Endometrium (tissue), 2 donors: ENCODE measurements around the gene SFSWAP.
"Not testable (repeated sequence)": the region's sequence is repeated elsewhere in the genome, so short reads cannot be mapped to it uniquely, and the experiment has no call there.

Source experiments
- FAIRE-seq: peaks from 2 replicates; lab custom pipeline; 2012; peaks lifted over from hg19 to GRCh38; lab: Jason Lieb, UNC
- donor health status: control.
- donor health status: control.

SFSWAP gene

GRCh38 chr12:131679816-131680215 is 31.1 kb upstream of the SFSWAP start:
- not testable (repeated sequence) for FAIRE-seq

- not testable (repeated sequence) for FAIRE-seq
Measured at GRCh38 chr12:131680392-131681256, 30.3 kb upstream of the SFSWAP start.

GRCh38 chr12:131681257-131681620 is 29.7 kb upstream of the SFSWAP start:
- FAIRE-seq = no peak

- not testable (repeated sequence) for FAIRE-seq
Measured at GRCh38 chr12:131681746-131682509, 29.0 kb upstream of the SFSWAP start.

- no peak for FAIRE-seq
Measured at GRCh38 chr12:131682510-131682895, 28.4 kb upstream of the SFSWAP start.

- no peak for FAIRE-seq
Measured at GRCh38 chr12:131683266-131684014, 27.4 kb upstream of the SFSWAP start.

GRCh38 chr12:131684015-131684725 is 26.7 kb upstream of the SFSWAP start:
- FAIRE-seq = no peak

- FAIRE-seq = no peak
Measured at GRCh38 chr12:131687346-131688125, 23.4 kb upstream of the SFSWAP start.

- no peak for FAIRE-seq
Measured at GRCh38 chr12:131688131-131688844, 22.6 kb upstream of the SFSWAP start.

GRCh38 chr12:131688845-131689154 is 22.1 kb upstream of the SFSWAP start:
- no peak for FAIRE-seq

GRCh38 chr12:131690320-131690719 is 20.6 kb upstream of the SFSWAP start:
- no peak for FAIRE-seq

- FAIRE-seq = no peak
Measured at GRCh38 chr12:131692431-131692830, 18.5 kb upstream of the SFSWAP start.

GRCh38 chr12:131693149-131693548 is 17.7 kb upstream of the SFSWAP start:
- no peak for FAIRE-seq

GRCh38 chr12:131694116-131694838 is 16.6 kb upstream of the SFSWAP start:
- no peak for FAIRE-seq

- FAIRE-seq = no peak
Measured at GRCh38 chr12:131695968-131696367, 14.9 kb upstream of the SFSWAP start.

GRCh38 chr12:131698286-131698685 is 12.6 kb upstream of the SFSWAP start:
- no peak for FAIRE-seq

- no peak for FAIRE-seq
Measured at GRCh38 chr12:131699434-131699833, 11.5 kb upstream of the SFSWAP start.

- no peak for FAIRE-seq
Measured at GRCh38 chr12:131700271-131700670, 10.6 kb upstream of the SFSWAP start.

GRCh38 chr12:131701705-131702572 is 9.0 kb upstream of the SFSWAP start:
- FAIRE-seq = no peak
